Fibroblast of skin of right quadriceps (primary cell): Measurements from ENCODE around the gene SENP5.

ENCODE experiments used
- DNase-seq: peaks from one replicate; pipeline ENCODE4 v3.0.0-alpha.2; 2013

SENP5 gene

DNA sequence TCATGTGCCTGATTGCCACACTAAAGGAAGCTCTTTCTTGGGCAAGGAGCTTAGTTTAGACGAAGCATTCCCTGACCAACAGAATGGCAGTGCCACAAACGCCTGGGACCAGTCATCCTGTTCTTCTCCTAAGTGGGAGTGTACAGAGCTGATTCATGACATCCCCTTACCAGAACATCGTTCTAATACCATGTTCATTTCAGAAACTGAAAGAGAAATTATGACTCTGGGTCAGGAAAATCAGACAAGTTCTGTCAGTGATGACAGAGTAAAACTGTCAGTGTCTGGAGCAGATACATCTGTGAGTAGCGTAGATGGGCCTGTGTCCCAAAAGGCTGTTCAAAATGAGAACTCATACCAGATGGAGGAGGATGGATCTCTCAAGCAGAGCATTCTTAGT, 18.4 kb downstream of the SENP5 start:
- no peak for DNase-seq

DNA sequence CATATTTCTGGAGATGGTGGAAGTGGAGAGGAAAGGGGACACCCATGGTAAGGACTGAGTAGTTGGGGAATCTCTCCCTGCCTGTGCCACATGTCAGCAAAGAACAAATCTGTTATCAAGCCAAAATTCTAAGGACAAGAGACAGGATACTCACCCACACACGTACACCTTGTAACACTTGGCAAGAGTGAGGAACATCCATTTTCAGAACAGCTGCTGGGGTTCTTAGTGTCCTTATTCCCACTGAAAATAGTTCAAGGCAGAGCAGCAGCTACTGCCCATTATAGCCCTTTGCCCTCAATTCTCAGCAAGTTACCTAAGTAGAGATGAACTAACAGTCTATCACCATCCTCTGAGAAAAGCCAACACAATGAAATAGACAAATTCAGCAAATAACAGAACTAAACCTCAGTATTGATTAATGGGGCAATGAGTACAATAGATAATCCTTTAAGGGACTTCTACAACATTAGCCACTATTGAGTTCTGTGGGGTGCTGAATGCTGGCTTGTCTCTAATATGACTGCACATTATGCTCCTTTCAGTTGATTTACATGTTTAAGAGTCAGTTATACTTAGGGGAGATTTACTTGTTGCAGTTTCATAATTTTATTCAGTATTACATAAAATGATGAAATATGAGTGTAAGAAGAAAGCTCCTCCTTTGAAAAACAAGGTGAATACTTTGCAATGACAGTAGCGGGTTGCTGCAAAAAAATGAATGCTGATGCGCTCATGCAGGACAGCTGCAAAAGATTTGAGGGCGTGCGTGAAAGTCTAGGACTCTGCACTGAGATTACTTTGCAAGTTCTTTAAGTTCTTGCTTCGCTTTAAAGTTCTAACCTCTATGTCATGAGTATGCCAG, 22.4 kb downstream of the SENP5 start:
- peak; percentile 26 for DNase-seq

DNA sequence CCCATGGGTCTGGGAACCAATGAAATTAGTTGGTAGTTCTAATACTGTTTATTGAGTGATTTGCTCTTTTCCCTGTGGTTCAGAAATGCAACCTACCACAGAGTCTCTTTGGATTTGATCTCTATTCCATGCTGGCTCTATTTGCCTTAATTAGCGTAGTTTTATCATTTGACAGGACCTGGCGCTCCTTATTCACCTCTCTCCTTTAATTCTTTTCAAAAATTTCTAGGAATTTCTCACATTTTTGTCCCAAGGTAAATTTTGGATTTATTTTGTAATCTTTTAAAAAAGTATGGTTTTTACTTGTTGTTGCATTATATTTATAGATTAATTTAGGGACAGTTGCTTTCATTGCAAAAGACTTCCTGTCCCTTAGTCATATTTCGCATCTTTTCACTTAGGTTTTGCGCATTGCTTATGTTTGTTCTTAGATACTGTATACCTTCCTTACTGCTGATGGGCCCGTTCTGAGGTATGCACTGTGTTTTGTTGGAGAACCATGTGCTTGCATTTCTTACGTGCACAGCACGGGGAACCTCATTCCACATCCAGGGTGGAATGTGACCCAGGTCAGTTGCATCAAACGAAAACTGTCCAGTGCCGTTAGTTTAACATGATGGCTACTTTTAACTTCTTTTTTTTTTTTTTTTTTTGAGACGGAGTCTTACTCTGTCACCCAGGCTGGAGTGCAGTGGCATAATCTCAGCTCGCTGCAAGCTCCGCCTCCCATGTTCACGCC, 27.0 kb downstream of the SENP5 start:
- DNase-seq = no peak

DNA sequence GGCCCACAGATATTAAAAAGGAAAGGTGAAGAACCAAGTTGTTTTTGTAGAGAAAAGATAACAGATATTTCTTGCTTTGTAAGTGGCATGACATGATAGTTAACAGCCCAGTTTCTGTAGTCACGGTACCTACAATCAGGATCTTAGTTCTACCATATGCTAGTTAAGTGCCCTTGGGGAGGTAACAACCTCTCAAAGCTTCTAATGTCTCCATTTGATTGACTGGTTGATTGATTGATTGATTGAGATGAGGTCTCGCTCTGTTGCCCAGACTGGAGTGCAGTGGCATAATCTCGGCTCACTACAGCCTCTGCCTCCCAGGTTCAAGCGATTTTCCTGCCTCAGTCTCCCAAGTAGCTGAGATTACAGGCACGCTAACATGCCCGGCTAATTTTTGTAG, 28.5 kb downstream of the SENP5 start:
- DNase-seq = no peak

DNA sequence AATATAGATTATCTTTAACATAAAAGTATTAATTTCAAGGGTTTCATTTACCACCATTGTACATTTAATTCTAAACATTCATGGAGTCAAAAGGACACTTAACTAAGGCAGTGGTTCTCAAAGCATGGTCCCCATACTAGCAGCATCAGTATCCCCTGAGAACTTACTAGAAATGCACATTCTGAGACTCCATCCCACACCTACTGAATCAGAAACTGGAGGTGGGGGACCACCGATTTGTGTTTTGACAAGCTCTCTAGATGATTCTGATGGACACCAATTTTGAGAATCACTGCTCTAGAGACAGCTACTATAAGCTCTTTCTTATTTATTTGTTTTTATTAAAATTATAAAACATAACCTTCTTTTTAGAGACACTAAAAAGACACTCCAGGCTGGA, 34.0 kb downstream of the SENP5 start:
- DNase-seq = no peak

DNA sequence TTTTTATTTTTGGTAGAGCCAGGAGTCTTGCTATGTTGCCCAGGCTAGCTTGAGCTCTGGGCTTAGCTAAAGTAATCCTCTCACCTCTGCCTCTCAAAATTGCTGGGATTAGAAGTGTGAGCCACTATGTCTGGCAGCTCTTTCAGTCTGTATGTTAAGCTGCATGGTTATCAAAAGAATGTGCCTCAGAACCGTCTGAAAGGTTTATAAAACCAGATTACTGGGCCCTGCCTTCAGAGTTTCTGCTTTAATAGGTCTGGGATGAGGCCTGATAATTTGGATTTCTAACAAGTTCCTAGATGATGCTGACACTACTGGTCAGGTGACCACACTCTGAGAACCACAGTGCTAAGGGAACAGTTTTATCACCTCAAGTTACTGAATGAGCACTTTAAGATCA, 34.6 kb downstream of the SENP5 start:
- no peak for DNase-seq

DNA sequence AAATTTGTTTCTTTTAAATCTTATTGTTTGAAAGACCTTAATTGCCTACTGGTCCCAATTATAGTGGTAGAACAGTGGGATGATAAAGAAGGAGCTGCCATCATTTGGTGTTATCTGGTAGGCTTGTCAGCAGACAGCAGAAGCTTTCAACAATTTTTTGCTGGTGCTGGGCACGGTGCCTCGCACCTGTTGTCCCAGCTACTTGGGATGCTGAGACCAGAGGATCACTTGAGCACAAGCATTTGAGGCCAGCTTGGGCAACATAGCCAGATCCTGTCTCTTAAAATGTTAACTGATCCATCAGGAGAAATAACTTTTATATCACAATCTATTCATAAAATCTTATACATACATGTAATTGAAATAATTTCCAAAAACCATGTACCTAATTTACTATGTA, 36.0 kb downstream of the SENP5 start:
- DNase-seq = no peak

DNA sequence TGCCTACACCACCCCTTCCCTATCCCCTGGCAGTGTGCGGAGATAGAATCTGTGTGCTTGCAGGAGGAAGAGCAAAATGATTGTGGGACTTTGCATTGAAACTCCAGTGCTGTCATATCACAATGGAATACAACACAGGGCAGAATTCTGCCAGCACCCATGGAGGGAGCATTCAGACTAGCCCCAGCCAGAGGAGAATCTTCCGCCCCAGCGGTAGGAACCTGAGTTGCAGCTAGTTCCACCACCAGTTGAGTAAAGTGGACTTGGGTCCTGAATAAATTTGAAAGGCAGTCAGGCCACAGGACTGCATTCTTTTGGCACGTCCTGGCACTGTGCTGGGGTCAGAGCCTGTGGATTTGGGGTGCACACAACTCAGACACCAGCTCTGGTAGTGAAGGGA, 47.1 kb downstream of the SENP5 start:
- DNase-seq = no peak

DNA sequence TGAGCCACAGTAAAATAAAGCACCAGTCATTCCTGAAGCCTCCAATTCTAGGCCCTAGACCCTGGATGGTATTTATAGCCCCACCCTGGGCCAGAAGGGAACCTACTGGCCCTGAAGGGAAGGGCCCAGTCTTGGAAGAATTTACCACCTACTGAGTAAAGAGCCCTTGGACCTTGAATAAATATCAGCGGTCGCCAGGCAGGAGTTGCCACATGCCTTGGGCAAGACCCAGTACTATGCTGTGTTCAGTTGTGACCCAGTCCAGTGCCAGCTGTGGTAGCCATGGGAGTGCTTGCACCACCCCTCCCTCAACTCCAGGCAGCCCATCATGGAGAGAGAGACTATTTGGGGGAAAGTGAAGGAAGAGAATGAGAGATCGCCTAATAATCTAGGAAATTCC, 47.7 kb downstream of the SENP5 start:
- DNase-seq = no peak

DNA sequence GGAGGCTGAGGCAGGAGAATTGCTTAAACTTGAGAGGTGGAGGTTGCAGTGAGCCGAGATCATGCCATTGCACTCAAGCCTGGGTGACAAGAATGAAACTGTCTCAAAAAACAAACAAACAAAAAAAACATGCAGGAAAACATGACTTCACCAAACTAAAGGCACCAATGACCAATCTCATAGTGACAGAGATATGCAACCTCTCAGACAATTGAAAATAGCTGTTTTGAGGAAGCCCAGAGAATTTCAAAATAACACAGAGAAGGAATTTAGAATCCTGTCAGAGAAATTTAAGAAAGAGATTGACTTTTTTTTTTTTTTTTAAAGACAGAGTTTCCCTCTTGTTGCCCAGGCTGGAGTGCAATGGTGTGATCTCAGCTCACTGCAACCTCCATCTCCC, 48.5 kb downstream of the SENP5 start:
- no peak for DNase-seq

DNA sequence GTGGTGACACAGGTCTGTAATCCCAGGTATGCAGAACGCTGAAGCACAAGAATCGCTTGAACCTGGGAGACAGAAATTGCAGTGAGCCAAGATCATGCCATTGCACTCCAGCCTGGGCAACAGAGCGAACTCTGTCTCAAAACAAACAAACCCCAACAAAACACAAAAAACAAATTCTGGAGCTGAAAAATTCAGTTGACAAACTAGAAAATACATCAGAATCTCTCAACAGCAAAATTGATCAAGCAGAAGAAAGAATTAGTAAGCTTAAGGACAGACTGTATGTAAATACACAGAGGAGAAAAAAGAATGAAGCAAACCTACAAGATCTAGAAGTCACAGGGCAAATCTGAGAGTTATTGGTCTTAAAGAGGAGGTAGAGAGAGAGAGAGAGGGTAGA, 49.3 kb downstream of the SENP5 start:
- DNase-seq = no peak

DNA sequence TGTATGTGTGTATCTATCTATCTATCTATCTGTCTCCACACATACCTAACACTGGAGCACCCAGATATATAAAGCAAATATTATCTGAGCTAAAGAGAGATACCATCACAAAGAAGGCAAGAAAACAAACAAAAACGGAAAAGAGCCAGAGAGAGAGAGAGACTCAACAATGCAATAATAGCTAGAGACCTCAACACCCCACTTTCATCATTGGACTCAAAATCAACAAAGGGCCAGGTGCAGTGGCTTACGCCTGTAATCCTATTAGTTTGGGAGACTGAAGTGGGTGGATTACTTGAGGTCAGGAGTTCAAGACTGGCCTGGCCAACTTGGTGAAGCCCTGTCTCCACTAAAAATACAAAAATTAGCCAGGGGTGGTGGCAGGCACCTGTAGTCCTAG, 51.2 kb downstream of the SENP5 start:
- no peak for DNase-seq

DNA sequence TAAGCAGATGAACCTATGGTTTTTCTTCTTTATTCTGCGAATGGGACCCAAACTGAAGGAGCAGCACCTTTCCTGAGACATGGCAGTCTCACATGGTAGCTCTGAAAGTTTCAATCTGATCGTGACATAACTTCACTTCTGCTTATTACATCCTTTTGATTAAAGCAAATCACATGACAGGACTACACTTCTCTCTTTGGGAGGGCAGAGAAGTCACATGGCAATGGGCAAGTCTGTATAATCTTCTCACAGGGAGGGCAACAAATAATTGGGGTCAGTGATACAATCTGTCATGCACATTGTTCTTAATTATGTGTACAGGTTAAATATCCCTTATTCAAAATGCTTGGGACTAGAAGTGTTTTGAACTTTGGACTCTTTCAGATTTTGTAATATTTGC, 53.0 kb downstream of the SENP5 start:
- DNase-seq = no peak

DNA sequence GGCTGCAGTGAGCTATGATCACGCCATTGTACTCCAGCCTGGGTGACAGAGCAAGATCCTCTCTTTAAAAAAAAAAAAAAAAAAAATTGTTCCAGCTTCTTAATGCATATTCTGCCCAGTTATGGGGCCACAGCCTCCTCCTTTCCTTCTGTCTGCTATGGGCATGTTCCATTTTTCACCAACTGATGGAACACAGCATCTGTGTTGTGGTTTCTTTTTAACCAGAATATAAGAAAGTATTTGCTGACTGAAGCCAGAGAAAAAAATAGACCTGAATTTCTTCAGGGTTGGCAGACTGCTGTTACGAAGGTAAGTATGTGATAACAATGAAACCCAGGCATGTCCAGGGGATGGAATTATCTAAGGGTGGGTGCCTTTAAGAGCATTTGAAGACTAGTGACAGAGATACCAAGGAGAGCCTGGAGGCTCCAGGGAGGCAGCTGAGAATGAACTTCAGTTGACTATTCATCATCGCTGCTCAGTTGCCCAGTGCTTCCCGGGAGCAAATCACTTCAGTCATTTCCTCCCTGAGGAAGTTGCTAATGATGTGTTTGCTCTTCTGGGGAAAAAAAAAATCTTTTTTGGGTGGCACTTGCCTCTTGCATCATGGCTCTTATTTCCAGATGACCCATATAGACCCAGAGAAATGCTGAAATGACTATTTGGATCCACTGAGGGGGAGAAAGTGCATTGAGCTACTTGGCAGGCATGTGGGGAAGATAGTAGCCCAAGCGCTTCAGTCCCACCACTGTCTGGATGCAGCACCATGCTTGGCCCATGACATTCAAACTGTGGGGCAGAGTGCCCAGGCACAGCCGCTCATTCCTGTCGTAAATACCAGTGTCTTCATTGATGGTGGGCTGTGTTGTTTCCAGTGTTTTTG, 60.1 kb downstream of the SENP5 start:
- no peak for DNase-seq

DNA sequence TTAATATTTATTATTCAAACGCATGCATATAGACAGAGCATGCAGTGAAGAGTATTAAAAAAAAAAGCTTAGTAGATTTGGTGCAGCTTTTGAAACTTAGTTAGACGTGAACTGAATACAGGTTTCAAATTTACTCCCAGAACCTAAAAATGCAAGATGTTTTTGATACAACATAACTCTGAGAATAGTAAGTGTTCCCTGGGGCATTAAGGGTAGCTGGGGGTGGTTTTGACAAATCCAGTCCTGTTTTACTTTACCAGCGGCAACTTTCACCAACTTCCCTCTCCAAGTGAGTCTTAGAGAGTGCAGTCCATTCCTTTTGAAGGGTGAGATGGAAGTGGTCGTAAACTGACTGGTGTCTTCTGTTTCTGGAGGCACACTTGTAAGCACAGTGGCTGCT, 63.4 kb downstream of the SENP5 start:
- no peak for DNase-seq

DNA sequence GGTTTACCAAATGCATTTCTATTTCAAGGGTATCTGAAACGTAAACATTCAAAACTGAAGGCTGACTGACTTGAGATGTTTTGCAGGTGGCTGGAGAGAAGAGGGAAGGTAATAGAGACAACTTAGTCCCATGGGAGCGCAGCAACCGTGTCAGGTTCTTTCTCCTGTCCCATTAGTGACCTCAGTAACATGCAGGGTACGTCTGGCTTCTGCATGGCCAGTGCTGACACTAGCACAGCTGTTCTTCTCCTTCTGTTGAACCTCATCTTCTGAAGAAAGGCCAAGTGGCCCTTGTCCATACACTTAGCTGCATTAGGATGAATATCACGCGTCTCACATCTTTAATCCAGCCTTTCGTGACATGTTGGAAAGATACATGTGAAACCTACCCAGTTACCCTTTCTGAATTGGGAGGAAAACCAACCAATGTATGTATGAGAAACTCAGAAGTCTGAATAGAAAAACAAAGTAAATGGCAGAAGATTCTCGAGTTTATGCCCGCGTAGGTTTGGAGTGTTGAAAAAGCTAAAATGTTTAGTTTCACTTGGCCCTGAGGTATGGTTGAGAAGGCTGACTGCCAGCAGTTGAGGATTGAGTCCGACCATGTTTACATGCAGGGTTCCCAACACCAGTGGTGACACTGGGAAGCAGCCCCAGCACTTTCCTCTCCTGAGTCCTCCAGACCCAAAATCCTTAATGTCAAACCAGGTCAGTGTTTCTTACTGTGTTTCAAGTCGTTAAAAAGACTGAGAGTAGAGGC, 64.3 kb downstream of the SENP5 start:
- DNase-seq = no peak

DNA sequence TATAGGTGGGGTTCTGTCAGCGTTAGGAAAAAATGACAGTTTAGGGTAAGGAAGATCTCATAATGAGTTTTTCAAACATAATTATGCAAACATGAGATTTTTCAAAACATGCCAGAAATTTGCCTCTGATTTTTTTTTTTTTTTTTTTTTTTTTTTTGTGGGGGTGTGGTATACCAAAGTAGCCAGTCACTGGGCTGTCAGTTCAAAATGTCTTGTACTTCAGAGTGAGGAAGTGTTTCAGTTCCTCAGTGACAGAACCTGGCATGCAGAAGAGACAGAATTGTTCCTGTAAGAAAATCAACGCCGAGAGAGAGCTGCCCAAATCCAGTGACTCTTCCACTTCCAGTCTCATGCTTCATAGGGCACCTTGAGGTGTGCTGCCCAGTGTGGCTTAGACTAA, 64.9 kb downstream of the SENP5 start:
- no peak for DNase-seq

DNA sequence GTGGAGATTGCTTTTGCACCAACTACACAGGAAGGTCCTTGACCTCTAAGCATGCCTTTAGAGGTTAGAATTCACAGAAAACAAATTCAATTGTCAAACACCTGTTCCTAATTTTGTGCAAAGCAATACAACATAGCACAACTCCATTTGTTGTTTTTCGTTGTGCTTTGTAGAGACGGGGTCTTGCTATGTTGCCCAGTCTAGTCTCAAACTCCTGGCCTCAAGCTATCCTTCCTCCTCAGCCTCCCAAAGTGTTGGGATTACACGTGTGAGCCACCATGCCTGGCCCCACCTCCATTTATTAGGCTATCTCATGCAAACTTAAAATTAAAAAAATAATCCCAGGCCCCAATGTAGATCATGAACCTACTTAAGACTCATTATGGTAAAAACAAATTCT, 68.6 kb downstream of the SENP5 start:
- no peak for DNase-seq

DNA sequence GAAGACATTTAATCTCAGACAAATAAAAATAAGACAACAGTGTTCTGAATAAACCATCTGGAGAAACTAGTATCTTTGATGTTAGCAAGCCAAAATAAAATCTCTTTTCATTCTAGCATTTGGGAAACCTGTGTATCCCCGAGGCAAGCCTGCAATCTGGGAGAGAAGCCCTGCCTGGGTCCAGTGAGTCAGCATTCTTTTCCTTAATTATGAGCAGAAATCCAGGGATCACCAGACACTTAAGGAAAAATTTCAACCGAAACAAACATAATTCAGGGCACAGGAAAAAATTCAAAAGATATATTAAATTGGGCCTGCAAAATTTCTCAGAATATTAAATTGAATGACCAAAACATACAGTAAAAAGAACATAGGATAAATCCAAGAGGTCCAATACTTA, 70.4 kb downstream of the SENP5 start:
- no peak for DNase-seq

DNA sequence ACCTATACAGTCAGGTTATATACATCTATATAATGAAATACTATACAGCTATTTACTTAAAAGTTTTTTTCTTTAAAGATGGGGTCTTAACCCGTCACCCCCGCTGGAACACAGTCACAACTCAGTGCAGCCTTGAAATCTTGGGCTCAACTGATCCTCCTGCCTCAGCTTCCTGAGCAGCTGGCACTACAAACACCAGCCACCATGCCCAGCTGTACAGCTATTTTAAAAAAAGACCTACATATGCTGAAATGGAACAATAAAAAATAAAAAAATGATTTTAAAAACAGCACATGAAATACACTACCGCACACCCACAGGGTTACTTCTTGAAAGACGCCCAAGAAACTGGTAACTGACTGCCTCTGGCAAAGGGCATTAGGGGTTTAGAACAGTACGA, 70.9 kb downstream of the SENP5 start:
- DNase-seq = no peak

DNA sequence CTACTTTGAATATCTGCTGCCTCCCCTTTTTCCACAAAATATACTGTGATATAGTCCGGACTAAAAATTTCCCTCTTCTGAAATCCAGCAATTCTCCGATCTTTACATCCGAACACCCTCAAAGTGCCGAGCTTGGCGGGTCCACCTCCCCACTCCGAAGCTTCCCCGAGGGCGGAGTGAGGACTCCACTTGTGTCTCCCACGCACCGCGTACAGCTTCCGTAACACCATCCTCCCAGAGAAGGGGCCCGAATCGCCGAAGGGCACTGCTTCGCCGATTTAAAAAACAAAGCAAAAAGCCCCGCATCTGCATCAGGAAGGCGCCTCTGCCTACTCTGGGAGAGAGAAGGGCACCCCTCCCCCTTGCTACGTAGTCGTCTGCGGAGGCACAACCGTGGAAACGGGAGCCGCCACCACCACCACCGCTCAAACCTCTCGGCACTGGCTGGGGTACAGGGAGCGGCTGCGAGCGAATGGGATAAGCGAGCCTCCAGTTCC, 74.1 kb downstream of the SENP5 start:
- peak; percentile 29 for DNase-seq

DNA sequence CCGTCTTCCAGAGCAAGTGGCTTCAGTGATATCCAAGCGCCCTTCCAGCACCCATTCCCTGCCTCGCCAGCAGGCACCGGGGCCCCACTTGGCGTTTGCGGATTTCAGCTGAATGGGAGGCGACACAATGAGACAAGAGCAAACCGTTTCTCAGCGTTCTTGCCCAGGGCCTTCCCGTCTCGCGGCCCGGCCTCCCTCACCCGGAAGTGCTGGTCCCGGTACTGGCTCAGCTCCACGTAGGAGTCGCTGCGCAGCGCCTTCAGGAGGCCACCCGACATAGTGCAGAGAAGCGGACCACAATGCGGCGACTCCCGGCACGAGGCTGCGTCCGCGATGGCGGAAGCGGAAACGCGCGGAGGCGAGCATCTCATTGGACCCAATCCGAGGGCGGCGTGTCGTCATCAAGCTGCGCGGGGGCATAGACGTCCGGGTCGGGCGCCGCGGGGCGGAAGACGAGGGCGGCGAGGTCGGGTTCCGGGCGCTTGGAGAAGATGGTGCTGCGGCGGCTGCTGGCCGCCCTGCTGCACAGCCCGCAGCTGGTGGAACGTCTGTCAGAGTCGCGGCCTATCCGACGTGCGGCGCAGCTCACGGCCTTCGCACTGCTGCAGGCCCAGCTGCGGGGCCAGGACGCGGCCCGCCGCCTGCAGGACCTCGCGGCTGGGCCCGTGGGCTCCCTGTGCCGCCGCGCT, 74.7 kb downstream of the SENP5 start, which contains the start of gene NCBP2:
NCBP2 (minus strand) TSS at position 303 of the 689 bp plus-strand sequence; CDS start at position 278, 25 bp downstream.
- peak; percentile 98 for DNase-seq
